ENCODE data around the gene UBAC2. TPM values are rescaled to one million over a fixed set of nuclear protein-coding genes. Genes with fewer than 3 reads are reported as not detected.
A peak's percentile ranks its signal among the peaks of the same experiment; 100 is the strongest.
"Not testable (repeated sequence)": the region's sequence is repeated elsewhere in the genome, so short reads cannot be mapped to it uniquely, and the experiment has no call there.

Gene UBAC2
- total RNA-seq, 1 donor from 2014 or later, result 32.7 TPM

DNA sequence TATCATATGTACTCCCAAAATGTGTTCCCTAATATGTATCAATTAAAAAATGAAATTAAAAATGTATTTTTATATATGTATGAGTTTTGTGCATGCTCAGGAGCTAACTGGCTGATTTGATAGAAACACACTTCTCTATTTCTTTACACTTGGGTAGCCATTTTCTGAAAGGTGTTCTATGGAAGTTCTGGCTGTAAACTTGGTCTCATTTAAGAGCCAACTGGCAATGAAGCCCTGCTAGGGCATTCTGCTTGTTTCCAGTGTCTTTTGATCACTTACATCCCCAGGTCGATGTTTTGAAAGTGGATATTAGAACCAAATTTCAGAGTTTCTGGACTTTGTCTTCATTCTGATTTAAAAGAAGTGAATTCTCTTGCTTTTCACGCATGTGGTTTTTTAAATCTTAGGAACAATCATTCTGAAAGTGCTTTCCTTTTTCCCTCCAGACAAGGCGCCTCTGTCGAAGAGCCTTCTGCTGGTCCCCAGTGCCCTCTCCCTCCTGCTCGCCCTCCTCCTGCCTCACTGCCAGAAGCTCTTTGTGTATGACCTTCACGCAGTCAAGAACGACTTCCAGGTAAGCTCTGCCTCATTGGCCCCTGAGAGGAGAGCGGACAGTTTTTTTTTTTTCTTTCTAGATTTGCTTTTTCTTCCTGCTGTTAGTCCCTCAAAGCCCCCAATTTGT lies 37.5 kb downstream of the UBAC2 start:
- no peak for DNase-seq (ENCODE audit: low spot score)

DNA sequence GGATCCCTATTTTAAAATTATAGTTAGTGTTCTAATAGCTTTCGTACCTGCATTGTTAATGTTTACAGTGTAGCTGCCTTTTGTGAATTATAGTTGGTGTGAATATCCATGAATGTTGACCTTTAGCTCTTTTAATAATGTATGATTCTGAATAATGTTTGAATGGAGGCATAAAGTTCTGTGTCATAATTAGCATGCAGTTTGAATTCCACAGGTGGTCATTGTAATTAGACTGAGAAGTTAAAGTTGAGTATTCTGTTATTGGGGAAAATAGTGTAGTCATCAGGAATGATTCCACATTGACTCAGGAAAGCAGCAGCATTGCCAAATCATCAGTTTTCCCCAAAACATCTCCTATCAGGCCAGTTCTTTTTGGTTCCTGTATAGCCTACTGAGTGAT lies 45.4 kb downstream of the UBAC2 start:
- no peak for DNase-seq (ENCODE audit: low spot score)

DNA sequence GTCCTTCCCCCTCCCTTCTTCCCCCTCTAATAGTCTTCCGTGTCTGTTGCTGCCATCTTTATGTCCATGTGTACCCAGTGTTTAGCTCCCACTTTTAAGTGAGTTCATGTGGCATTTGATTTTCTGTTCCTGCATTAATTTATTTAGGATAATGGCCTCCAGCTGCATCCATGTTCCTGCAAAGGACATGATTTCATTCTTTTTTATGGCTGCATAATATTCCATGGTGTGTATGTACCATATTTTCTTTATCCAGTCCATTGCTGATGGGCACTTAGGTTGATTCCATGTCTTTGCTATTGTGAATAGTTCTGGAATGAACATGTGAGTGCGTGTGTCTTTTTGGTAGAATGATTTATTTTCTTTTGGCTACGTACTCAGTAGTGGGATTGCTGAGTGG lies 48.5 kb downstream of the UBAC2 start:
- DNase-seq (ENCODE audit: low spot score), result not testable (repeated sequence)

DNA sequence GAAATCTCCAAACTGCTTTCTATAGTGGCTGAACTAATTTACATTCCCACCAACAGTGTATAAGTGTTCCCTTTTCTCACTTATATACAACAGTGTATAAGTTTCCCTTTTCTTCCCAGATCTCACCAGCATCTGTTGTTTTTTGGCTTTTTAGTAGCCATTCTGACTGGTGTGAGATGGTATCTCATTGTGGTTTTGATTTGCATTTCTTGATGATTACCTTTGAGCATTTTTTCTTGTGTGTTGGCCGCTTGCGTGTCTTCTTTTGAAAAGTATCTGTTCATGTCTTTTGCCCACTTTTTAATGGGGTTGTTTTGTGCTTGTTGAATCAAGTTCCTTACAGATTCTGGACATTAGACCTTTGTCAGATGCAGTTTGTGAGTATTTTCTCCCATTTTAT lies 49.0 kb downstream of the UBAC2 start:
- DNase-seq (ENCODE audit: low spot score), result not testable (repeated sequence)

DNA sequence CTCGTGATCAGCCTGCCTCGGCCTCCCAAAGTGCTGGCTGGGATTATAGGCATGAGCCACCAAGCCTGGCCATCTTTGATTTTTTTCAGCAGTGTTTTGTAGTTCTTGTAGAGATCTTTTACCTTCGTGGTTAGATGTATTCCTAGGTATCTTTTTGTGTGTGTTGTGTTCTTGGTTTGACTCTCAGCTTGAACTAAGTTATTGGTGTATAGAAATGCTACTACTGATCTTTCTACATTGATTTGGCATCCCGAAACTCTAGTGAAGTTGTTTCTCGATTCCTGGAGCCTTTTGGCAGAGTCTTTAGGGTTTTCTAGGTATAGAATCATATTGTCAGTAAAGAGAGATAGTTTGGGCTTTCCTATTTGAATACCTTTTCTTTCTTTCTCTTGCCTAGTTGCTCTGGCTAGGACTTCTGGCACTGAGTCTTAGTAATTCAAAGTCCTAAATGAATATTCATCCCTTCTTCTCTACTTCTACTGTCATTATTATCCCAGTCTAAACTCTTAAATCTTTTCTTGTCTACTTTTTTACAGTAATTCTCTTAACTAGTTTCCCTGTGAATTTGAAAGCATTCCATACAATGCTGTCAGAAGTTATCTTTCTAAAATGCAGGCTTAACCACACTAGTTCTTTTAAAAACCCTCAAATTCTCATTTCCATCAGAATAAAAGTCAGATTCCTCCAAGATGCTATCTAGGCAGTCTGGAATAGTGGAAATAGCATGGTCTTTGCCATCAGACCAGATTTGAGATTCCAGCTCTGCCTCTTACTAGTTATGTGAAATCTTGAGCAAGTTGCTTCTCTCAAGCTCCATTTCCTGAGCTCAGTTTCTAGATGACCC lies 50.5 kb downstream of the UBAC2 start:
- no peak for DNase-seq (ENCODE audit: low spot score)

DNA sequence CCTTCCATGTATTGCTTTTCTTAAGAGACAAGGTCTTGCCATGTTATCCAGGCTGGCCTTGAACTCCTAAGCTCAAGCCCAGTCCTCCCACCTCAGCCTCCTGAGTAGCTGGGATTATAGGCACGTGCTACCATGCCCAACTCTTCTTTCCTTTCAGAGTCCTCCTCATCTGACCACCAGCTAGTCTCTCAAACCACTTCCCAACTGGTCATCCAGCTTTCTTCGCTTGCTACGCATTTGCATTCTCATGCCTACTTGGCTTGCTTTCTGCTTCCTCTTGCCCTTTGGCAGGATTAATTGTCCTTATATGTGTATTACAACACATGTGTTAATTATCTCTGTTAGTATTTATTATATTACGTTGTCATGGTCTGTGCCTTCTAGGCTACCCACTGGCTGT lies 51.3 kb downstream of the UBAC2 start:
- no peak for DNase-seq (ENCODE audit: low spot score)

DNA sequence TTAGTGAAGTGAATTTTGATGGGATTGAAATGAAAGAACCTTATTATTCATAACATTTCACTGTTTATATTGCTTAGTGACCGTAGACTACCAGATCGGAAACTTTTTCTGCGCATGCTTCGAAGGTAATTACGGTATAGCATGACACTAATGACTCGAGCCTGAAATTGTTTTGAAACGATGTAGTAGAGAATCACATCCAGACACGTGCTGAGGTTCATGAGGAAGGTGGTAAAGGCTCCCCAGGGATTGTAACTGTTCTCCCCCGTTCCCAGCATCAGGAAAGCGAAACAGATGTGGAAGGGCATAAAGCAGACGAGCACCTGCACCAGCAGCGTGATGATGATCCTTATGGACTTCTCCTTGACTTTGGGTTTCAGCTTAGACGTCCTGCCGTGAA lies 54.2 kb downstream of the UBAC2 start:
- DNase-seq (ENCODE audit: low spot score), result no peak

DNA sequence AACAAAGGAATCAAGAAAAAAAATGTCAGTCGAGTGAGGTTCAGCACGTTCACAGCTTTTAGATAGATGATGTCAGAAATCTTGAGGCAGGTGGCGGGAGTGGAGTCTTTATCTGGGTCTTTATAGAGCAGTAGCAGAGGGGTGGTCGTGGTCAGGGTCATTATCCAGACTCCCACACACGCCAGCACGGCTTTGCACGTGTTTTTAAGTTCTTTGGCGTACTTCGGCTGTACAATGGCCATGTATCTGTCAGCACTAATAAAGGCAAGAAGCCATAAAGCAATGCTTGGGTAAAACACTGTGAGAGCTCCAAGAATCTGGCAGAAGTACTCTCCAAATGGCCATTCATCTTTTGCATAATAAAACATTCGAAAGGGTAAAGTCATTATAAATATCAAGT lies 54.6 kb downstream of the UBAC2 start:
- DNase-seq (ENCODE audit: low spot score), result no peak

DNA sequence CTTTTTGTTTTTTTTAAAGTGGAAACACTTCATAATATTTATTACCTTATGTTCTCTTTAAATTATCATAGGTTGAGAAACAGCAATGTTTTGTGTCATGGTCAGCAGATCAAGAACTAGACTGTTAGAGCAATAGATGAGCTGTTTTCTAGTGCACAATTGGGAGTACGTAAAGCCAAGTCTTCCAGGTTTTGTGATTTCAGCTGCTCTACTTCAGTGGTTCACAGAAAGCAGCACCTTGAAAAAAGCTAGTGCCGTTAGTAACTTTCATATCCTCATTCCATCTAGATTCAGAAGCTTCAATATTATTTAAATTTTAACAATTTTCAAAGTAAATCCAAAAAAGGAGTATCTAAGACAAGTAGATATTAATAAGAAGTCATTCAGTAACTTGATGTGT lies 55.6 kb downstream of the UBAC2 start:
- DNase-seq (ENCODE audit: low spot score), result no peak

DNA sequence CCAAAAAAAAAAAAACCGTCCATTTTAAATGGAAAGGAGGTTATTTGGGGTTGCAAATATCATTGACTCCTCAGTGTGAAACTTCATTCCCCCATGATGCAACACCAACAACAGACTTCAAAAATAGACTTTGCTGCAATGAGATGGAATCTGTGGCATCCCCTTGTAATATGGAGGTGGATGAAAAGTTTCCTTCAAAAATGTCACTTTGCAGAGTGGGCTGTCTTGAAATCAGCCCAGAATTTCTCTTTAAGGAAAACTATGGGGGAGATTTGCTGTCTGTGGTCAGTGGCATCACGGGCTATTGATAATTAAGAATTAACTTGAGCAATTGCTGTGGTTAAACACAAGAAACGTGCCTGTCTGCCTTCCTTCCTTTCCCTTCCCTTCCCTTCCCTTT lies 56.1 kb downstream of the UBAC2 start:
- DNase-seq (ENCODE audit: low spot score), result no peak

DNA sequence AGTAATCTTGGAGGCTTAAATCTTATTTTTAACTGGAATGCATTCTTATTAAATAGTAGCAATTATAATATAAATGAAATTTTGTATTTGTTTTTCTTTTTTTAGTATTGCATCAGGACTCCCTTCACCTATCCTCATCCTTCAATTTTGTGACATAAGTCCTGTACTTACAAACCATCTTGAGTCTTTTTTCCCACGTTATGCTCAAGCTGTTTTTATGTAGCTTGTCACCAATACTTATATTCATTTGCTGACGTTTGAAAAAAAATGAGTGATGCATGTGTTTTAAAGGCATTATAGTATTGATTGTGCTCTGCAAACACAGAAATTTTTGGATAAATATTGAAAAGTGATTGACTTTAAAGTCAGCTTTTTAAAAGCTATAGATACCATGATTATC lies 56.6 kb downstream of the UBAC2 start:
- no peak for DNase-seq (ENCODE audit: low spot score)

DNA sequence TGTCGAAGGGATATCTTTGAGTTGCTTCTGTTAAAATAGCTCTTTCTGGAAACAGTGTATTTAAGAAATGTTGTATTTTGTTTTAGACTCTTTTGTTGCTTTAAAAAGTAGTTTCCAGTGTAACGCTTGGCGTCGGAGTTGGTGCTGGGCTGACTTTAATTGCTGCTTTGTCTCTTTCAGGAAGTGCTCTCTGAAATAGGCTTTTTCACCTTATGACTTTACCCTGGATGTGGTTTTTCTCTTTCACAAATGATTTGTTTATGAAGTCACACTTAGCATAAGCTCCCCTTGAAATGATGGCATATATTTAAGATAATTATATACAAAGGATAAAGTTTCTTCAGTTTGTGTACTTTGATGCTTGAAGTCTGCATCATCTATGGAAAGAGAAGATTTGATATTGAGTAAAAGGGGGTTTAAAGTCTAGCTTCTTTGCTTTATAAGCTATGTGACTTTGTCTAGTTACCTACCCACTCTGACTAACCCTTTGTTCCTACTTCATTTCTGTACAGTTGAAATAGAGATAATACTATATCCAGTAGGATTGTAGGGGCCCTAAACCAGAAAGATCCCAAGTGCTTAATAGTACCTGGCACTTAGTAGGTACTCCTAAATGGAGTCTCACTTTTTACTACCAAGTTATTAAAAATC lies 57.7 kb downstream of the UBAC2 start, which contains the start of gene GPR18:
Gene GPR18 (minus strand): TSS at position 170 of the 651 bp plus-strand sequence. CDS start 2,507 bp downstream, outside the sequence.
- no peak for DNase-seq (ENCODE audit: low spot score)

DNA sequence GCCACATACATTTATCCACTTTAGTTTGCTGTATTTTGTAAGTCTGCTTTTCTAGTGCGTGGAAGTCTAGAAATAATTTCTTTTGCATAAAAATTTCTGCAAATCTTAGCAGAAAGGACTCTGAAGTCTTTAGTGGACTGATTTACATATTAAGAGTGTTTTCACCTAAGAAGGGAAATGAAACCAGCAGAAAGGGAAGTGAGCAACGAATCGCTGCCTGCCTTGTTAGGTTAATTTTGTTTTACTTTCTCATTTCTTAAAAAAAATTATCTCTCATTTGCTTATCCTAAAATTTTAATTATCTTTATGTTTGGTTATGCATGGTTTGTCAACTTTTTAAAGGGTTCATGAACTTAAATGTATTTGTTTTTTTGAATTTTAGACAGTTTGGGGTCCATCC lies 58.3 kb downstream of the UBAC2 start:
- DNase-seq (ENCODE audit: low spot score), result no peak

DNA sequence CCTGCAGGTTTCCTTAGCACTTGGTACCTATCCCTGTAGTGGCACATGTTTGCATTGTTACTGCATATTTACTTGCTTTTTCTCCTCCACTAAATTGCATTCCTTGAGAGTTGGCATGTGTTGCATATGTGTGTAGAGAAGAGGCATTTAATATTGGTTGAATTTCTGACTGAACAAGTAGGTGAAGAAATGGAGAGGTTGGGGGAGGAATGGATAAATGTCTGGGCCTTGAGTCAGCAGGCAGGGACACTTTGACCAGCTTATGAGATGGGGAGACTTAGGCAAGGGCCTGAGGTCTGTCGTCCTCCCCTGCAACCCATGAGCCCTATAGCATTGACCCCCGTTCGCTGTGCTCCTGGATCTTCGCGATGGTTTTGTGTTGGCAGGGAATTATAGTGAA lies 59.6 kb downstream of the UBAC2 start:
- DNase-seq (ENCODE audit: low spot score), result no peak

DNA sequence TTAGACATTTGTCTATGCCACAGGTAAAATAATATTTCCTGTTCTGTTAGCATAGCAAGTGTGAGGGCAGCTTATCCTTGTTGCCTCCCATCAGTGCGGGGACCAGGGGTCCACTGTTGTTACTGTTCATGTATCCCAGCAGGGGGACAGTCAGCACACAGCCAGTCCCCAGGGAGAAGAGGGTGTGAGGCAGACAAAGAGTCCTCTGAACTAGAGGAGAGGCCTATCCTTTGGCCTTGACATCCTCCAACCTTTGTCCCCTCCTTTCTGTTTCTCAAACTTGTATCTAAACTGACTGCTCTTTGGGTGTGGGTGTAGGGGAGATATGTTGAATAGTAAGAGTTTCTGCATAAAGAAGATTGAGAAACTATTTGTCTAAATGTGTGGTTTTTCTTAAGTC lies 60.4 kb downstream of the UBAC2 start:
- DNase-seq (ENCODE audit: low spot score), result no peak

DNA sequence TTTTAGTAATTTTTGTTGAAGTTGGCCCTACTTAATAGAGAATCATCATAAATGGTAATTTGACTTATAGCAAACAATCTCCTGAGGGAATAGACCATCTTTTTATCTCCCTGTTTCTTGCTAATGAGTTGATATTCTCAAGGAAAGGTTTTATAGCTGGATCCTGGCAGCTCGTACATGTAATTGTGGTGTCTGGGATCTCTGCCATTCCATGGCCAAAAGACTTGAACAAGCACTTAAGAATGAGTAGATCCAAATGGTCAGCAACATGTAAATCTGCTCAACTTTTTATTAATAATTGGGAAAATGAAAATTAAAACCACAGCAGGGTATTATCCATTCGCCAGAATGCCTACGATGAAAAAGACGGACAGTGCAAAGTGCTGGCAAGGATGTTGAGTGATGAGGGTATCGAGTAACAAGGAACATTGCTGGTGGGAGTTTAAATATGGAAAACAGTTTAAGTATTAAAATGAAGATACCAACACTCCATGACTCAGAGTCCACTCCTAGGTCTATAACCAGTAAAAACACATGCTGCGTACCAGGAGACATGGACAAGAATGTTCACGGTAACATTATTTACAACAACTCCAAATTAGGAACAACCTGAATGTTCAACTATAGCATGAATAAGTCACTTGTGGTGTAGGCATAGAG lies 62.6 kb downstream of the UBAC2 start:
- no peak for DNase-seq (ENCODE audit: low spot score)

DNA sequence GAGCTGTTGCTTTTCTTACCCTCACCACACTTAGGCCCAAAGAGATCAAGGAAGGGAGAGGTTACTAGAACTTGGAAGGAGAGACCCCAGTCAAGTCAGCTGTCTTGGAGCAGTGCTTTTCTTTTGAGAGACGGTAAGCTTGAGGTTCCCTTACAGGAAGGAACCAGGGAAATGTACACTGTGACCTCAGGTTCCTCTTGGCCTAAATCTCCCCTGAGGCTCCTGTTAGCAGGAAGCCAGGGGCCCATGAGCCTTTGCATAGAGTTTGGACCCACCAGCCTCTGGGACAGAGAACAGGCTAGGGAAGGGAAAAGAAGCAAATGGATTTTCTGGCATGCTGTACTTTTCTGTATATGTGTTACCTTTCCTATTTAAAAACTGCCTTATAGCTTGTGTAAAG lies 63.4 kb downstream of the UBAC2 start:
- no peak for DNase-seq (ENCODE audit: low spot score)

DNA sequence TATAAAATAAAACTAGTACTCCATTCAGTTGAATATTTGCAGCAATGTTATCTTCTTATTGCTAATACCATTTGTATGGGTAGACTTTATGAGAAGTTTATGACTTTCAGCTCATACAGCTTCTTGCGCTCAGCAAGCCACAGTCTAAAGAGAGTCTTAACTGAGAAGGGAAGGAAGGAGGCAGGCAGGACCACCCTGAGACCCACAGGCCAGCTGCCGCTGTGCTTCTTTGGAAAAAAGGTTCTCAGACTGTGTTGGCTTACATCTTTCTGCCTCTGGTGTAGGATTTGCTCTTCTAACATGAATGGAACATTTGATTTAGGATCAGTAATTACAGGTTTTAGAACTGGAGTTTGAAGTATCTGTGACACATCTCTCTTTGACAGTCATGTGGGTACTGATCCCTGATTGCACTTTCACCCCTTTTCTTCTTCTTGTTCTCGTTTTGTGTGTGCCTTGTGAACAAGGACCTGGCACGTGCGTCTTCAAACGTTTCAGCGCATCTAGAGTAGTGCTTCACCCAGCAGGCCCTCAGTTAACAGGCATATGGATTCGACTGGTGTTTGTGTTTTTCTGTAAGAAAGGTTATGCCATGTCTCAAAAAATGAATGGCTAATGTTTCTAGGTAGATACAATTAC lies 64.6 kb downstream of the UBAC2 start:
- no peak for DNase-seq (ENCODE audit: low spot score)

DNA sequence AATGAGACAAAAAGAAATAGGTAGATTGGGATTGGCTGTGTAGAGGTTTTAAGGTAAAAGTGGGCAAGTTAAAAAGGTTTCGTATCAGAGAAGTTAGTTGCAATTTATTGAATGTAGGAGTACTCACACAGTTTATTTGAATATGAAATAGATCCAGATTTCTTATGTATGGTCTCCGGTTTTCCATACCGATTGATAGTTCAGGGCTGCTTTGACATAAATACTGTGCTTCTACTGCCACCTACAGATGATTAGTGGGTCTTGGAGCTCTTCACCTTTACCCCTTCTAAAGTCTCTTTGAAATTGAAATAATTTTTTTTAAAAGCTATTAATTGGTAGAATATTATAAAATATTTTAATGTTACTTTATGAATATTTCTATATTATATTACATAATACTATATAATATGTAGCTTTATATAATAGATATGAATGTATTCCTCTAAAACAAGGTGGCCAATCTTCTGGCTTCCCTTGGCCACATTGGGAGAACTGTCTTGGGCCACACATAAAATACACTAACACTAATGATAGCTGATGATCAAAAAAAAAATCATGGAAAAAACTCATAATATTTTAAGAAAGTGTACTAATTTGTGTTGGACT lies 65.3 kb downstream of the UBAC2 start:
- DNase-seq (ENCODE audit: low spot score), result peak; percentile 40

DNA sequence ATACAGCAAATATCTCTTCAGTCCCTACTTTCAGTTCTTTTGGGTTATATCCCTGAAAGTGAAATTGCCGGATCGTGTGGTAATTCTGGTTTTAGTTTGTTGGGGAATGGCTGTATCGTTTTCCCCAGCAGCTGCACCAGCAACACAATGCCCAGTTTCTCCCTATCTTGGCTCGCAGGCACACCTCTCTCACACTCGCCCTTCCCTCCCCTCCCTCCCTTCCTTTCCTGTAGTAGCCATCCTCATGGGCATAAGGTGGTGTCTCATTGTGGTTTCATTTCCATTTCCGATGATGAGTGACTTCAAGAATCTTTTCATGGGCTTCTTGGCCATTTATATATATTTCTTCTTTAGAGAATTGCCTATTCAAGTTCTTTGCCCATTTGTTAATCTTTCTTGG lies 66.2 kb downstream of the UBAC2 start:
- DNase-seq (ENCODE audit: low spot score), result no peak

DNA sequence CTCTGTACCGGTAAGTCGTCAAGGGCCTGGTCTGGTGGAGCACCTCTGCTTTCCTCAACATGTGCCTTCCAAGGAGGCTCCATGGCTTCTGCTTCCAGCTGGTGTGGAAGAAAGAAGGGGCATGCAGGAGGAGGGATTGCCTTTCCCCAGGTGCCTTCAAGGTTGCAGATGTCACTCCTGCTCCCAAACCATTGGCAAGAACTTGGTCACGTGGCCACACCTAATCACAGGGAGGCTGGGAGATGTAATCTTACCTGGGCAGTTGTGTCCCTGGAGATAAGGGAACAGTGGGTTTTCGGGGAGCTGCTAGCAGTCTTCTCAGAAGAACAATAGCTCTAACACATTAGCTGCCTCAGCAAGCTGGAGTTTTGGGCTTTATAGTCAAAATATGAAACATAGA lies 67.3 kb downstream of the UBAC2 start:
- DNase-seq (ENCODE audit: low spot score), result no peak
